ENCODE data around the gene SPDEF. TPM values are rescaled to one million over a fixed set of nuclear protein-coding genes. Genes with fewer than 3 reads are reported as not detected.

SPDEF gene
- total RNA-seq, 4 donors from 2014 or later = not detected

GRCh38 chr6:34516391-34517324 lies 39.5 kb downstream of the SPDEF start:
- Histone ChIP-seq H3K27ac (no peak overlapping the region), H3K9me3 (no peaks in the 10 kb centered on the region), H3K36me3 (no peaks in the 10 kb centered on the region), H3K4me1 (peaks cover 0 to 16% (median 7%) of the 10 kb centered on the region in 4 donors), H3K27me3 (peaks cover 0 to 23% of the 10 kb centered on the region in 2 donors), H3K4me3 (no peak overlapping the region)
- no peak for TF ChIP-seq EP300 (IDR thresholded peaks at IDR 0.05)
- no peak for TF ChIP-seq CTCF (IDR thresholded peaks at IDR 0.05)
- TF ChIP-seq POLR2A (IDR thresholded peaks at IDR 0.05) = no peak
- 84 to 95% methylated on average over 17 to 20 of the region's 22 CpGs for WGBS, 2 donors
- no peak for DNase-seq (ENCODE audit: low spot score in 2 of 2)

GRCh38 chr6:34515473-34516387 lies 40.4 kb downstream of the SPDEF start:
- DNase-seq (ENCODE audit: low spot score in 2 of 2) = no peak
- 80% methylated on average over 10 to 13 of the region's 13 CpGs for WGBS, 2 donors
- H3K4me3 ChIP-seq = no peak overlapping the region

GRCh38 chr6:34514593-34515472 lies 41.3 kb downstream of the SPDEF start:
- WGBS, 2 donors = 16 to 29% methylated on average over 30 to 34 of the region's 34 CpGs
- Histone ChIP-seq H3K27ac (peak overlapping the region in 1 of 4 donors; percentile 9), H3K4me1 (peaks cover 0 to 16% (median 7%) of the 10 kb centered on the region in 4 donors), H3K27me3 (peaks cover 0 to 23% of the 10 kb centered on the region in 2 donors), H3K4me3 (peak overlapping the region in 2 of 4 donors; percentile 27 to 40), H3K36me3 (no peaks in the 10 kb centered on the region), H3K9me3 (peaks cover 0 to 3% (median 0%) of the 10 kb centered on the region in 4 donors)
- no peak for TF ChIP-seq EP300 (IDR thresholded peaks at IDR 0.05)
- no peak for TF ChIP-seq CTCF (IDR thresholded peaks at IDR 0.05)
- TF ChIP-seq POLR2A (IDR thresholded peaks at IDR 0.05) = no peak
- DNase-seq (ENCODE audit: low spot score in 2 of 2) = peak in 1 of 2 donors; percentile 22

More at GRCh38 chr6:34515473-34516387, 40.4 kb downstream of the SPDEF start:
- H3K27me3 ChIP-seq = peaks cover 0 to 23% of the 10 kb centered on the region in 2 donors
- H3K27ac ChIP-seq = no peak overlapping the region
- no peak for TF ChIP-seq POLR2A (IDR thresholded peaks at IDR 0.05)
- no peak for TF ChIP-seq EP300 (IDR thresholded peaks at IDR 0.05)
- TF ChIP-seq CTCF (IDR thresholded peaks at IDR 0.05) = no peak
- H3K9me3 ChIP-seq = no peaks in the 10 kb centered on the region
- no peaks in the 10 kb centered on the region for H3K36me3 ChIP-seq
- peaks cover 0 to 16% (median 7%) of the 10 kb centered on the region in 4 donors for H3K4me1 ChIP-seq

GRCh38 chr6:34514112-34514511 lies 42.0 kb downstream of the SPDEF start:
- peaks cover 0 to 10% (median 0%) of the 10 kb centered on the region in 4 donors for H3K9me3 ChIP-seq
- 85 to 87% methylated on average over 7 to 8 of the region's 8 CpGs for WGBS, 2 donors
- peaks cover 0 to 23% of the 10 kb centered on the region in 2 donors for H3K27me3 ChIP-seq
- H3K4me3 ChIP-seq = no peak overlapping the region
- peaks cover 0 to 16% (median 7%) of the 10 kb centered on the region in 4 donors for H3K4me1 ChIP-seq
- H3K36me3 ChIP-seq = no peaks in the 10 kb centered on the region
- no peak for DNase-seq (ENCODE audit: low spot score in 2 of 2)
- H3K27ac ChIP-seq = no peak overlapping the region
- TF ChIP-seq EP300 (IDR thresholded peaks at IDR 0.05) = no peak
- TF ChIP-seq CTCF (IDR thresholded peaks at IDR 0.05) = no peak
- TF ChIP-seq POLR2A (IDR thresholded peaks at IDR 0.05) = no peak
